Activated CD4-positive, alpha-beta T cell treated with anti-CD3 and anti-CD28 coated beads, Interleukin-2, amount 10 ng/mL, durations not matched to agents 24 days and 14 days (primary cell): Measurements from ENCODE around the gene HARS2. TPM values are rescaled to one million over a fixed set of nuclear protein-coding genes. Genes with fewer than 3 reads are reported as not detected.
A peak's percentile ranks its signal among the peaks of the same experiment; 100 is the strongest.
"Not testable (repeated sequence)": the region's sequence is repeated elsewhere in the genome, so short reads cannot be mapped to it uniquely, and the experiment has no call there.

Source experiments
- DNase-seq: peaks from one replicate; pipeline ENCODE4 v3.0.0; 2022
- H3K27ac Mint-ChIP-seq: one replicate; pipeline ENCODE4 v1.8.0; 2022; ENCODE audit warnings: mild to moderate bottlenecking, mixed read lengths
- H3K27me3 Mint-ChIP-seq: one replicate; pipeline ENCODE4 v1.8.0; 2022; ENCODE audit warnings: mixed read lengths
- H3K36me3 Mint-ChIP-seq: one replicate; pipeline ENCODE4 v1.8.0; 2022; ENCODE audit warnings: low read depth, mild to moderate bottlenecking, mixed read lengths
- H3K4me1 Mint-ChIP-seq: one replicate; pipeline ENCODE4 v1.8.0; 2021; ENCODE audit warnings: mixed read lengths
- H3K4me3 Mint-ChIP-seq: one replicate; pipeline ENCODE4 v1.8.0; 2022; ENCODE audit warnings: mild to moderate bottlenecking, moderate library complexity, mixed read lengths
- H3K9me3 Mint-ChIP-seq: one replicate; pipeline ENCODE4 v1.8.0; 2021; ENCODE audit warnings: mixed read lengths
- intact Hi-C: fragments of 100-400 bp; cut with micrococcal nuclease; formaldehyde crosslinking; loops from one replicate; pipeline ENCODE4 v1.15.1; 2023
- total RNA-seq: library from RNA; stranded (reverse); gene quantifications from 2 replicates; pipeline ENCODE4 v1.2.3, GENCODE V29; 2022

The HARS2 gene, protein sequence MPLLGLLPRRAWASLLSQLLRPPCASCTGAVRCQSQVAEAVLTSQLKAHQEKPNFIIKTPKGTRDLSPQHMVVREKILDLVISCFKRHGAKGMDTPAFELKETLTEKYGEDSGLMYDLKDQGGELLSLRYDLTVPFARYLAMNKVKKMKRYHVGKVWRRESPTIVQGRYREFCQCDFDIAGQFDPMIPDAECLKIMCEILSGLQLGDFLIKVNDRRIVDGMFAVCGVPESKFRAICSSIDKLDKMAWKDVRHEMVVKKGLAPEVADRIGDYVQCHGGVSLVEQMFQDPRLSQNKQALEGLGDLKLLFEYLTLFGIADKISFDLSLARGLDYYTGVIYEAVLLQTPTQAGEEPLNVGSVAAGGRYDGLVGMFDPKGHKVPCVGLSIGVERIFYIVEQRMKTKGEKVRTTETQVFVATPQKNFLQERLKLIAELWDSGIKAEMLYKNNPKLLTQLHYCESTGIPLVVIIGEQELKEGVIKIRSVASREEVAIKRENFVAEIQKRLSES
- total RNA-seq = 28.0 and 29.6 TPM in 2 replicates

DNA sequence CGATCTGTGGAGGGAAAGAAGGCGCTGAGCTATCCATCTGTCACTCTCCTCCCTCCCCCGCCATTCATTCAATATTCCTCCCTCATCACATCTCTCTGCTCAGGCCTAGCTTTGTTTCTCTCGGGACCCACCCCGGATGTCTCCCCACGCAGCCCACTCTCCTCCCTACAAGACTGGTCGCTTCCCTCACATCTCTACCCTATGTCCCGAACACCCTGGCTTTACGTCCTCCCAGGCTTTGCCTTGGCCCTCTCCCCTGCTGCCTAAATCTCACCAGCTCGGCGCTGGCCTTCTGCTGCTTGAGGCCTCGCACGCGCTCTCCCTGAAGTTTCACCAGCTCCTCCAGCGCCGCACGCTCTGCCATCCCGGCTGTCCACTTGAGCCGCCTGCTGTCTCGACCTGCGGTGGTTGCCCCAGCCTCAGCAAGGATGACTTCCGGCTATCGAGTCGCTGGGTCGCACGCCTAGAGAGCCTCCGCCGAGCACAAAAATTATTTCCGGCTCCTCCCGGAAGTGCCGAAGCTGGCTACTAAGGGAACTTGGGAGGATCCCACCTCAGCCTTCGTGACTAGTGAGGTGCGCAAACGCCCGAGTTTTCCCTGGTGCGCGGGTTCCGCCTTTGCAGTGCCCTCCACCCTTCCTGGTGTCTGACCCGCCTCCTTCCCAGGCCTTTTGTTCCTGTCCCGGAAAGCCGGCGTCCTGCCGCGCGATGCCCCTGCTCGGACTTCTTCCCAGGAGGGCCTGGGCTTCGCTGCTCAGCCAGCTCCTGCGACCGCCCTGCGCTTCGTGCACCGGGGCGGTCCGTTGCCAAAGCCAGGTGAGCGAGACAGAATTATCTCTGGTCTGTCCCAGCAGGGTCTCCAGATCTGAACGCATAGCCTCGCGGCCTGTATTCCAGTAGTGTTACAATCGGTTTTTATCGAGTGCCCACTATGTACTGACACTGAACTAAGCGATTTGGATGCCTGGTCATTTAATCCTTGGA lies at the start of gene HARS2, which contains the start of gene HARS1:
Gene HARS2 (plus strand): TSS at position 515 of the 984 bp plus-strand sequence. CDS start 194 bp downstream, at position 709.
Gene HARS1 (minus strand): TSS at position 430 of the 984 bp plus-strand sequence. CDS start 66 bp downstream, at position 364.
- peak; percentile 96 for DNase-seq
- intact Hi-C loops = loop anchor here (1.0 to 2.0 kb wide), 5 partner anchors 9 to 290 kb away; partner anchors contain the start of genes ANKHD1, IK, NDUFA2 and TMCO6
- peaks cover 30% of the 10 kb centered on the region for H3K4me1 Mint-ChIP-seq
- peak within 1 kb of the TSS; percentile 98 for H3K27ac Mint-ChIP-seq
- peak within 1 kb of the TSS; percentile 98 for H3K4me3 Mint-ChIP-seq
- no peaks in the 10 kb centered on the region for H3K27me3 Mint-ChIP-seq
- H3K36me3 Mint-ChIP-seq = peaks cover 55% of the 10 kb centered on the region
- H3K9me3 Mint-ChIP-seq = no peaks in the 10 kb centered on the region

DNA sequence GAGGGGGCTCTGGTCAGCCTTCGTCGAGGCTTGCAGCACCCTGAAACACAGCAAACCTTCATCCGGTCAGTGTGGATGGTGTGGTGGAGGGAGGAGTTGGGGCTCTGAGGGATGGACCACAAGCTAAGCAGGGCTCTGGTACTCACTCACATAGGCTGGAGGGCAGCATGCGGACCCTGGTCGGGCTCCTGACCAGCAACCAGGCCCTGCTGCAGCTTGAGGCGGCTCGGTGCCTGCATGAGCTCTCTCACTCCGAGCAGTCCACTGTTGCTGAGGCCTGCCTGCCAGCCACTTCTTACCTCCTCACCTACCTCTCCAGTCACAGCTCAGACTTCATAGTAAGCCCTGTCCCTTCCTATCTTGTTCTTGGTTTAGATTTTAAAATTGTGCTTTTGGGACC lies 49.5 kb upstream of the HARS2 start:
- Mint-ChIP-seq H3K9me3 (no peaks in the 10 kb centered on the region), H3K27me3 (no peaks in the 10 kb centered on the region), H3K27ac (no peak overlapping the region), H3K4me3 (no peak overlapping the region), H3K4me1 (peaks cover 43% of the 10 kb centered on the region), H3K36me3 (peaks cover 44% of the 10 kb centered on the region)
- intact Hi-C loops = no loop called here
- no peak for DNase-seq

- peaks cover 48% of the 10 kb centered on the region for H3K36me3 Mint-ChIP-seq
- no peaks in the 10 kb centered on the region for H3K9me3 Mint-ChIP-seq
- intact Hi-C loops = no loop called here
- H3K4me3 Mint-ChIP-seq = no peak overlapping the region
- no peaks in the 10 kb centered on the region for H3K27me3 Mint-ChIP-seq
- no peak for DNase-seq
- no peak overlapping the region for H3K27ac Mint-ChIP-seq
- peaks cover 43% of the 10 kb centered on the region for H3K4me1 Mint-ChIP-seq
These were observed 48.5 kb upstream of the HARS2 start for GRCh38 chr5:140642718-140643117.

DNA sequence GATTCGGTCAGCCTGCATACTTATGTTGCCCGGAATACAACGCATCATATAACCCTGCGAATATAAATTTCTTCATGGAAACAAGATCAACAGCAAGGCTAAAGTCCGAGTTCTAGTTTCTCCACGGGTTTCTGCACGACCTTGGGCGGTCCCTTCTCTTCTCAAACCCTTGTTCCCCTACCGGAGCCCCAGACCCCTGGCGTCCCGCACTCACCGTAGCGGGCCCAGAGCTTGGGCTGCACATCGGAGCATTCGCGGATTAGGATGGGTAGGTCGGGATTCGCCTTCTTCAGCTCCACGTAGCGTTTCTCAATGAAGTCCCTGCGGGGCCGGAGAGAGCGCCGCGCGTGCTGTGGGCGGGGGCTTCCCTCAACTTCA lies 44.2 kb upstream of the HARS2 start:
- H3K36me3 Mint-ChIP-seq = peaks cover 61% of the 10 kb centered on the region
- H3K4me1 Mint-ChIP-seq = peaks cover 27% of the 10 kb centered on the region
- H3K4me3 Mint-ChIP-seq = peak overlapping the region; percentile 94

DNA sequence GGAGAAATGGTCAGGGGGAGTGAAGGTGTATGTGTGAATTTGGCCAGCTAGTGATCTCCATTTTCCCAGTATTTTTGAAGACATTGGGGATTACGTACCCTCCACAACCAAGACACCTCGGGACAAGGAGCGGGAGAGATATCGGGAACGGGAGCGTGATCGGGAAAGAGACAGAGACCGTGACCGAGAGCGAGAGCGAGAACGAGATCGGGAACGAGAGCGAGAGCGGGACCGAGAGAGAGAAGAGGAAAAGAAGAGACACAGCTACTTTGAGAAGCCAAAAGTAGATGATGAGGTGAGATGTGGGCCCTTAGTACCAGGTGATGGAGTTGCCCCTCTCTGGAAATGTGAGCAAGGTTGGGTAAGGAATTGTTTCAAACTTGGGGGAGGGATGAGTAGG lies 32.4 kb upstream of the HARS2 start:
- no peak for DNase-seq
- peaks cover 71% of the 10 kb centered on the region for H3K36me3 Mint-ChIP-seq
- no peaks in the 10 kb centered on the region for H3K27me3 Mint-ChIP-seq
- H3K9me3 Mint-ChIP-seq = no peaks in the 10 kb centered on the region
- H3K4me1 Mint-ChIP-seq = no peaks in the 10 kb centered on the region
- H3K4me3 Mint-ChIP-seq = no peak overlapping the region
- no peak overlapping the region for H3K27ac Mint-ChIP-seq
- intact Hi-C loops = no loop called here

More for the DNA sequence above, 44.2 kb upstream of the HARS2 start:
- Mint-ChIP-seq H3K27me3 (no peaks in the 10 kb centered on the region), H3K9me3 (no peaks in the 10 kb centered on the region), H3K27ac (peak overlapping the region; percentile 98)
- intact Hi-C loops = loop anchor here (1.0 to 2.0 kb wide), 6 partner anchors 8 to 284 kb away; partner anchors contain the start of genes APBB3, HARS1, HARS2 and SLC35A4
- DNase-seq = no peak

DNA sequence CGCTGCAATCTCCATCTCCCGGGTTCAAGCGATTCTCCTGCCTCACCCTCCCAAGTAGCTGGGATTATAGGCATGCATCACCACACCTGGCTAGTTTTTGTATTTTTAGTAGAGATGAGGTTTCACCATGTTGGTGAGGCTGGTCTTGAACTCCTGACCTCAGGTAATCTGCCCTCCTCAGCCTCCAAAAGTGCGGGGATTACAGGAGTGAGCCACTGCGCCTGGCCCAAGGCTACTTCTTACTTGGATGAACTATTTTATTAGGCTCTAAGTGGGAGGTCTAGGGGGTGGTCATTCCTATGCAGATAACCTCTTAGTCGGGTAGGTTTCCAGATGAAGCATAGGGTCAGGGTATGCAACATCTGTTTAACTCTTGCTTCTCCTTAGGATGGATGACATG lies 30.9 kb upstream of the HARS2 start:
- H3K9me3 Mint-ChIP-seq, DNase-seq, H3K4me1 Mint-ChIP-seq, H3K27ac Mint-ChIP-seq, intact Hi-C loops, H3K4me3 Mint-ChIP-seq, H3K27me3 Mint-ChIP-seq: not testable (repeated sequence)
- H3K36me3 Mint-ChIP-seq = peaks cover 63% of the 10 kb centered on the region

DNA sequence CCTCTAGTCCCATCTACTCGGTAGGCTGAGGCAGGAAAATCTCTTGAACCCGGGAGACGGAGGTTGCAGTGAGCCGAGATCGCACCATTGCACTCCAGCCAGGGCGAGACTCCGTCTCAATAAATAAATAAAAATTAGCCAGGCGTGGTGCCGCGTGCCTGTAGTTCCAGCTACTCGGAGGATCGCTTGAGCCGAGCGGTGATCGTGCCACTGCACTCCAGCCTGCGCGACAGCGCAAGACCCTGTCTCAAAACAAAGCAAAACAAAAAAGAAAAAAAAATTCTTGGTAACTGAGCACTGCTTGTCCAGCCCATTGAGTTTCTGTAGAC lies 27.3 kb upstream of the HARS2 start:
- H3K4me1 Mint-ChIP-seq = peaks cover 26% of the 10 kb centered on the region
- H3K27ac Mint-ChIP-seq = peak overlapping the region; percentile 98
- DNase-seq = no peak
- H3K27me3 Mint-ChIP-seq = no peaks in the 10 kb centered on the region
- H3K4me3 Mint-ChIP-seq = peak overlapping the region; percentile 100
- H3K36me3 Mint-ChIP-seq = peaks cover 70% of the 10 kb centered on the region
- intact Hi-C loops = loop anchor here (1.0 kb wide), 5 partner anchors 17 to 100 kb away; partner anchors contain the start of genes APBB3, HARS1, HARS2 and IK
- H3K9me3 Mint-ChIP-seq = no peaks in the 10 kb centered on the region

- H3K36me3 Mint-ChIP-seq = peaks cover 70% of the 10 kb centered on the region
- H3K27me3 Mint-ChIP-seq = no peaks in the 10 kb centered on the region
- H3K9me3 Mint-ChIP-seq = no peaks in the 10 kb centered on the region
- H3K4me3 Mint-ChIP-seq = peak within 1 kb of the TSS; percentile 100
- peak within 1 kb of the TSS; percentile 98 for H3K27ac Mint-ChIP-seq
- intact Hi-C loops = loop anchor here (1.0 kb wide), 5 partner anchors 17 to 100 kb away; partner anchors contain the start of genes APBB3, HARS1, HARS2 and IK
- DNase-seq = peak; percentile 99
- H3K4me1 Mint-ChIP-seq = peaks cover 26% of the 10 kb centered on the region
These were observed 26.7 kb upstream of the HARS2 start, which contains the start of gene WDR55 for GRCh38 chr5:140664359-140665119. Gene WDR55 (plus strand): TSS chr5:140664904. CDS start chr5:140664913, 9 bp downstream.

DNA sequence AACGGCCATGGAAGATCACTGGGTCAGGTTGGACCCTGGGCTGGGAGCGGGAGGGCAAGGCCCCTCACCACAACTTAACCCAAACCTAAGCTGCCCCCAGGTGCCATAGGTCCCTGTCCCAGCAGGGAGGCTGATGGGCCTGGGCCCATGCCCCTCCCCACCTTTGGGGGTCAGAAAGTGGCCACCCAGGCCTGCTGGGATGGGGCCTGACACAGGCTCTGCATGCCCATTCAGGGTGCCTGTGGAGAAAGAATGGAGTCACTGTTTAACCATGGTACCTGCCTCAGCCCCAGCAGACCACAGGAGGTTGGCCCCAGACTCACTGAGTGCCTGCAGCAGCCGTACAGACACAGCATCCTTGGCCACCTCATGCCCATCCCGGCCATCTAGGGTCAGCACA lies 20.2 kb upstream of the HARS2 start:
- H3K27ac Mint-ChIP-seq, DNase-seq, H3K9me3 Mint-ChIP-seq, H3K27me3 Mint-ChIP-seq, intact Hi-C loops, H3K4me3 Mint-ChIP-seq: not testable (repeated sequence)
- peaks cover 73% of the 10 kb centered on the region for H3K36me3 Mint-ChIP-seq
- peaks cover 20% of the 10 kb centered on the region for H3K4me1 Mint-ChIP-seq

DNA sequence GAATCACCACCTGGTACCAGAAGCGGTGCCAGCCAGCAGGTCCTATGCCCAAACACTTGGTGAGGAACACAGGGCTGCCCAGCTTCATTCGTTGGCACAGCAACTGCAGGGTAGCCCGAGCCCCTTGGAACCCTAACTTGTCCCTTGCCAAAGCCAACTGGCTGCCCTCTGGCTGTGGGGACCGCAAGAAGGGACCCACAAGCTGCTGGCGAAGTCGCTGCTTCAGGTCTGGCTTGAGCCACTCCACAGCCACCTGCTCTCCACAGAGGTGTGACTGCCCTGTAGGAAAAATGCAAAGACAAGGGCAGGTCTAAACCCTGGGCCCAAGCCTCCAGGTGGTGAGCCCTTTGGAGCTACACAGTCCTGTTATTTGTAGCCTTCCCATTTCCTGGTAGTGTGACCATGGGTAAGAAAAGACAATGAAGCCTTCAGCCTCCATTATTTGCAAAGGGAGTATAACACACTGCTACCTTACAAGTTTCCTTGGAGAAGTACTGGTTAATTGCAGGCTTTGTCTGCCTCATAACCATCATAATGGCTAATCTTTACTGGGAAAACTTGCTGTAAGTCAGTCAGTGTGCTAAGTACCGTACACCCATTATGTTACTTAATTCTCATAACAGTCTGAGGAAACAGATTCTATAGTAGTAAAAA lies 19.7 kb upstream of the HARS2 start:
- Mint-ChIP-seq H3K27me3 (no peaks in the 10 kb centered on the region), H3K4me1 (peaks cover 16% of the 10 kb centered on the region), H3K4me3 (no peak overlapping the region), H3K27ac (no peak overlapping the region), H3K9me3 (no peaks in the 10 kb centered on the region), H3K36me3 (peaks cover 75% of the 10 kb centered on the region)
- intact Hi-C loops = no loop called here
- DNase-seq = no peak

DNA sequence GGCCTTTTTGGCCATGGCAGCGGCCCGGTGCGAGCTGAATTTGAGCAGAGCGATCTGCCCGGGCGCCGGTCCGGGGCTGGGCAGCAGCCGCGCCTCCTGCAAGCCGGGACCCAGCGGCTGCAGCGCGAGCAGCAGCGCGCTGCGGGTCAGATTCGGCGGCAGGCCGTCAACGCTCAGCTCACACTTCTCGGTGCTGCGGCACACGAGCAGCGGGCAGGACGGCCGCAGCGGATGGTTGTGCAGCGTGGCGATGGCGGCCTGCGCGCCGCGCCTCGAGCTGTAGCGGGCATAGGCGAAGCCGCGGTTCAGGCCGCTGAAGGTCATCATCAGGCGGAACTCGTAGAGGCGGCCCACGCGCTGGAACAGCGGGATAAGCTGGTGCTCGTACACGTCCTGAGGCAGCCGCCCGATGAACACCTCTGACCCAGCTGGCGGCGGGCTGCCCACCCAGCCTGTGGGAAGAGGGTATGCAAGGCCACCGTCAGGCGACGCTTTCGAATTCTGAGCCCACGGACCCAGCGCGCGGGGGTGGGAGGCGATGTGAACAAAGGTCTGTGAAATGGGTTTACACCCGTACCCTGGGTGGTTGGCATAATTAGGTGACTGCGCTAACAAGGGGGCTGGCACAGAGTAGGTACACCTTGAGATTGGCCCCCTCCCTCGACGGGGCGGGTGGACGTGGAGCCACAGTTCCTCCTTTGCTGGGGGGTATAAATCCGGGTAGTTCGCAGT lies 18.6 kb upstream of the HARS2 start:
- H3K4me1 Mint-ChIP-seq = peaks cover 8% of the 10 kb centered on the region
- no peaks in the 10 kb centered on the region for H3K9me3 Mint-ChIP-seq
- no peak overlapping the region for H3K4me3 Mint-ChIP-seq
- no peaks in the 10 kb centered on the region for H3K27me3 Mint-ChIP-seq
- intact Hi-C loops = no loop called here
- DNase-seq = no peak
- no peak overlapping the region for H3K27ac Mint-ChIP-seq
- H3K36me3 Mint-ChIP-seq = peaks cover 74% of the 10 kb centered on the region
